HepG2 (cell line): ENCODE data around the gene CUL7. TPM values are rescaled to one million over a fixed set of nuclear protein-coding genes. Genes with fewer than 3 reads are reported as not detected.

Experiments
- FLYWCH1 ChIP-seq: sonication (generic); formaldehyde crosslinking; IDR thresholded peaks from 2 replicates; pipeline ENCODE4 v1.8.1; 2023; ENCODE audit warnings: mild to moderate bottlenecking, missing genetic modification reagents
- GFI1 ChIP-seq: sonication (generic); formaldehyde crosslinking; IDR thresholded peaks from 2 replicates; pipeline ENCODE4 v1.5.0; 2020; ENCODE audit warnings: missing genetic modification reagents, mild to moderate bottlenecking, borderline replicate concordance
- HOXD1 ChIP-seq: sonication (generic); formaldehyde crosslinking; IDR thresholded peaks from 2 replicates; pipeline ENCODE4 v1.5.0; 2020; ENCODE audit warnings: missing genetic modification reagents
- IKZF4 ChIP-seq: sonication (generic); formaldehyde crosslinking; IDR thresholded peaks from 2 replicates; pipeline ENCODE4 v1.5.1; 2020; ENCODE audit warnings: borderline replicate concordance, mild to moderate bottlenecking, low read depth, missing genetic modification reagents; ENCODE audit errors: not compliant biosample characterization
- MAF1 ChIP-seq: sonication (generic); formaldehyde crosslinking; IDR thresholded peaks from 2 replicates; pipeline ENCODE4 v1.5.0; 2020; ENCODE audit warnings: missing genetic modification reagents, borderline replicate concordance
- MAFF ChIP-seq: IDR thresholded peaks from 2 replicates; pipeline ENCODE4 v1.6.1; 2011; ENCODE audit warnings: low read depth, low read length, improper control_type of control experiment
- MLLT10 ChIP-seq: sonication (generic); formaldehyde crosslinking; IDR thresholded peaks from 2 replicates; pipeline ENCODE4 v1.4.0; 2020; ENCODE audit warnings: missing genetic modification reagents
- NFKB2 ChIP-seq: sonication (generic); formaldehyde crosslinking; IDR thresholded peaks from 2 replicates; pipeline ENCODE4 v1.4.0; 2020; ENCODE audit warnings: missing genetic modification reagents, borderline replicate concordance
- NFYB ChIP-seq: sonication (generic); formaldehyde crosslinking; IDR thresholded peaks from 2 replicates; pipeline ENCODE4 v1.4.0; 2020; ENCODE audit warnings: missing genetic modification reagents
- ONECUT2 ChIP-seq: sonication (generic); formaldehyde crosslinking; IDR thresholded peaks from 2 replicates; pipeline ENCODE4 v1.4.0; 2020; ENCODE audit warnings: missing genetic modification reagents
- ZMYM2 ChIP-seq: sonication (generic); formaldehyde crosslinking; IDR thresholded peaks from 2 replicates; pipeline ENCODE4 v1.8.0; 2022; ENCODE audit warnings: mild to moderate bottlenecking, missing genetic modification reagents
- ZNF230 ChIP-seq: sonication (generic); formaldehyde crosslinking; IDR thresholded peaks from 2 replicates; pipeline ENCODE4 v1.4.0; 2020; ENCODE audit warnings: mild to moderate bottlenecking, missing genetic modification reagents
- ZNF44 ChIP-seq: sonication (generic); formaldehyde crosslinking; IDR thresholded peaks from 2 replicates; pipeline ENCODE4 v1.5.1; 2020; ENCODE audit warnings: mild to moderate bottlenecking, missing genetic modification reagents
- ZNF598 ChIP-seq: sonication (generic); formaldehyde crosslinking; IDR thresholded peaks from 2 replicates; pipeline ENCODE4 v1.5.1; 2020; ENCODE audit warnings: mild to moderate bottlenecking, missing genetic modification reagents, borderline replicate concordance
- polyA plus RNA-seq, 8 experiments: library from polyadenylated mRNA; depleted of rRNA in 3 of 8; stranded (reverse) in 7 of 8; unstranded in 1 of 8; fragments of >200 nt; fragmentation: Illumina TruSeq in 4 of 8; extraction: Trizol in 4 of 8; gene quantifications; 2 replicates each; pipeline versions ENCODE4 v1.2.1 to v1.2.3, GENCODE V29; 2011 to 2016; ENCODE audit warnings: low read depth in 4 of 8, missing spikeins in 1 of 8, mixed read lengths in 1 of 8; ENCODE audit not compliant: insufficient read depth in 1 of 8
- total RNA-seq, 5 experiments: library from RNA; depleted of rRNA; stranded (reverse); fragments of >200 nt; fragmentation: Illumina TruSeq; extraction: Trizol; gene quantifications; 2 replicates each; pipeline ENCODE4 v1.2.3, GENCODE V29; 2016; ENCODE audit warnings: low read depth in 1 of 5
- TF ChIP-seq, protein P1 (sequence below): sonication (generic); formaldehyde crosslinking; IDR thresholded peaks from 2 replicates; pipeline ENCODE4 v1.4.0; 2020; ENCODE audit warnings: missing genetic modification reagents
- TF ChIP-seq, protein P2 (sequence below): sonication (generic); formaldehyde crosslinking; IDR thresholded peaks from 2 replicates; pipeline ENCODE4 v1.4.0; 2020; ENCODE audit warnings: missing genetic modification reagents, borderline replicate concordance
- TF ChIP-seq, protein P3 (sequence below): sonication (generic); formaldehyde crosslinking; IDR thresholded peaks from 2 replicates; pipeline ENCODE4 v1.8.1; 2023; ENCODE audit warnings: missing genetic modification reagents, inconsistent platforms, borderline replicate concordance
- TF ChIP-seq, protein P4 (sequence below): sonication (generic); formaldehyde crosslinking; IDR thresholded peaks from 2 replicates; pipeline ENCODE4 v1.8.0; 2022; ENCODE audit warnings: mild to moderate bottlenecking, missing genetic modification reagents, borderline replicate concordance
- TF ChIP-seq, protein P5 (sequence below): sonication (generic); formaldehyde crosslinking; IDR thresholded peaks from 2 replicates; pipeline ENCODE4 v1.5.0; 2020; ENCODE audit warnings: missing genetic modification reagents

Gene CUL7
- total and polyA plus RNA-seq, 2 of the 13 experiments (the other 11 are each of a cell fraction or from before 2014, with no cell fraction given): 32.0 to 60.7 TPM

DNA sequence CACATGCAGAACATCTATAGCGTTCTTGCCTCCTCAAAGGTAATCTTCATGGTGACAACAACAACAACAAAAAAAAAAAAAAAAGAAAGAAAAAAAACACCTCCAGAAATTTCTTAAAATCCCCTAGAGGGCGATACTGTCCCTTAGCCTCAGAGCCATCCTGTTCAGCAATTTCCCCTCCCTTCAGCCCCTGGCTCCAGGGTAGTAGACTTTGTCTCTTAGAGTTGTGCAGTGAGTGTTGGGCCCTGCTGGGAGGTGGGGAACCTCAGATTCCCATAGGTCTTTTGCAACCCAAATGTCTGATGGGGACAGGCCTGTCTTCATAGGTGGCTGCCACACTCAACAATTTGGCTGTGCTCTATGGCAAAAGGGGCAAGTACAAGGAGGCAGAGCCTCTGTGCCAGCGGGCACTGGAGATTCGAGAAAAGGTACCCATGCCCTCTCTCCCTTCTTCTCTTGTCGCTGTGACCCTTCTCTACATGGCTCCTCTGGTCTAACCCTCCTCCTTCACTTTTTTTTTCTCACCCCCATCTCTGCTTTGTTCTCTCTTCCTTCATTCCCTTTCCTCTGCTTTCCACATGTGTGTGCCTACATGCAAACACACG lies 16.5 kb upstream of the CUL7 start (continued):
- TF ChIP-seq, protein P1, sequence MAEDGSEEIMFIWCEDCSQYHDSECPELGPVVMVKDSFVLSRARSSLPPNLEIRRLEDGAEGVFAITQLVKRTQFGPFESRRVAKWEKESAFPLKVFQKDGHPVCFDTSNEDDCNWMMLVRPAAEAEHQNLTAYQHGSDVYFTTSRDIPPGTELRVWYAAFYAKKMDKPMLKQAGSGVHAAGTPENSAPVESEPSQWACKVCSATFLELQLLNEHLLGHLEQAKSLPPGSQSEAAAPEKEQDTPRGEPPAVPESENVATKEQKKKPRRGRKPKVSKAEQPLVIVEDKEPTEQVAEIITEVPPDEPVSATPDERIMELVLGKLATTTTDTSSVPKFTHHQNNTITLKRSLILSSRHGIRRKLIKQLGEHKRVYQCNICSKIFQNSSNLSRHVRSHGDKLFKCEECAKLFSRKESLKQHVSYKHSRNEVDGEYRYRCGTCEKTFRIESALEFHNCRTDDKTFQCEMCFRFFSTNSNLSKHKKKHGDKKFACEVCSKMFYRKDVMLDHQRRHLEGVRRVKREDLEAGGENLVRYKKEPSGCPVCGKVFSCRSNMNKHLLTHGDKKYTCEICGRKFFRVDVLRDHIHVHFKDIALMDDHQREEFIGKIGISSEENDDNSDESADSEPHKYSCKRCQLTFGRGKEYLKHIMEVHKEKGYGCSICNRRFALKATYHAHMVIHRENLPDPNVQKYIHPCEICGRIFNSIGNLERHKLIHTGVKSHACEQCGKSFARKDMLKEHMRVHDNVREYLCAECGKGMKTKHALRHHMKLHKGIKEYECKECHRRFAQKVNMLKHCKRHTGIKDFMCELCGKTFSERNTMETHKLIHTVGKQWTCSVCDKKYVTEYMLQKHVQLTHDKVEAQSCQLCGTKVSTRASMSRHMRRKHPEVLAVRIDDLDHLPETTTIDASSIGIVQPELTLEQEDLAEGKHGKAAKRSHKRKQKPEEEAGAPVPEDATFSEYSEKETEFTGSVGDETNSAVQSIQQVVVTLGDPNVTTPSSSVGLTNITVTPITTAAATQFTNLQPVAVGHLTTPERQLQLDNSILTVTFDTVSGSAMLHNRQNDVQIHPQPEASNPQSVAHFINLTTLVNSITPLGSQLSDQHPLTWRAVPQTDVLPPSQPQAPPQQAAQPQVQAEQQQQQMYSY: no peak
- TF ChIP-seq MAF1 (CRISPR knock-in tag): no peak
- TF ChIP-seq NFYB (CRISPR knock-in tag): no peak
- TF ChIP-seq MLLT10 (CRISPR knock-in tag): no peak
- no peak for TF ChIP-seq GFI1 (CRISPR knock-in tag)
- TF ChIP-seq, protein P2, sequence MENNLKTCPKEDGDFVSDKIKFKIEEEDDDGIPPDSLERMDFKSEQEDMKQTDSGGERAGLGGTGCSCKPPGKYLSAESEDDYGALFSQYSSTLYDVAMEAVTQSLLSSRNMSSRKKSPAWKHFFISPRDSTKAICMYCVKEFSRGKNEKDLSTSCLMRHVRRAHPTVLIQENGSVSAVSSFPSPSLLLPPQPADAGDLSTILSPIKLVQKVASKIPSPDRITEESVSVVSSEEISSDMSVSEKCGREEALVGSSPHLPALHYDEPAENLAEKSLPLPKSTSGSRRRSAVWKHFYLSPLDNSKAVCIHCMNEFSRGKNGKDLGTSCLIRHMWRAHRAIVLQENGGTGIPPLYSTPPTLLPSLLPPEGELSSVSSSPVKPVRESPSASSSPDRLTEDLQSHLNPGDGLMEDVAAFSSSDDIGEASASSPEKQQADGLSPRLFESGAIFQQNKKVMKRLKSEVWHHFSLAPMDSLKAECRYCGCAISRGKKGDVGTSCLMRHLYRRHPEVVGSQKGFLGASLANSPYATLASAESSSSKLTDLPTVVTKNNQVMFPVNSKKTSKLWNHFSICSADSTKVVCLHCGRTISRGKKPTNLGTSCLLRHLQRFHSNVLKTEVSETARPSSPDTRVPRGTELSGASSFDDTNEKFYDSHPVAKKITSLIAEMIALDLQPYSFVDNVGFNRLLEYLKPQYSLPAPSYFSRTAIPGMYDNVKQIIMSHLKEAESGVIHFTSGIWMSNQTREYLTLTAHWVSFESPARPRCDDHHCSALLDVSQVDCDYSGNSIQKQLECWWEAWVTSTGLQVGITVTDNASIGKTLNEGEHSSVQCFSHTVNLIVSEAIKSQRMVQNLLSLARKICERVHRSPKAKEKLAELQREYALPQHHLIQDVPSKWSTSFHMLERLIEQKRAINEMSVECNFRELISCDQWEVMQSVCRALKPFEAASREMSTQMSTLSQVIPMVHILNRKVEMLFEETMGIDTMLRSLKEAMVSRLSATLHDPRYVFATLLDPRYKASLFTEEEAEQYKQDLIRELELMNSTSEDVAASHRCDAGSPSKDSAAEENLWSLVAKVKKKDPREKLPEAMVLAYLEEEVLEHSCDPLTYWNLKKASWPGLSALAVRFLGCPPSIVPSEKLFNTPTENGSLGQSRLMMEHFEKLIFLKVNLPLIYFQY (CRISPR knock-in tag): no peak
- TF ChIP-seq, protein P3, sequence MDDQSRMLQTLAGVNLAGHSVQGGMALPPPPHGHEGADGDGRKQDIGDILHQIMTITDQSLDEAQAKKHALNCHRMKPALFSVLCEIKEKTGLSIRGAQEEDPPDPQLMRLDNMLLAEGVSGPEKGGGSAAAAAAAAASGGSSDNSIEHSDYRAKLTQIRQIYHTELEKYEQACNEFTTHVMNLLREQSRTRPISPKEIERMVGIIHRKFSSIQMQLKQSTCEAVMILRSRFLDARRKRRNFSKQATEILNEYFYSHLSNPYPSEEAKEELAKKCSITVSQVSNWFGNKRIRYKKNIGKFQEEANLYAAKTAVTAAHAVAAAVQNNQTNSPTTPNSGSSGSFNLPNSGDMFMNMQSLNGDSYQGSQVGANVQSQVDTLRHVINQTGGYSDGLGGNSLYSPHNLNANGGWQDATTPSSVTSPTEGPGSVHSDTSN: no peak
- TF ChIP-seq ZNF230 (CRISPR knock-in tag): no peak
- TF ChIP-seq ZNF598 (CRISPR knock-in tag): no peak
- TF ChIP-seq ZNF44: no peak
- TF ChIP-seq FLYWCH1 (CRISPR knock-in tag): no peak
- no peak for TF ChIP-seq ZMYM2 (CRISPR knock-in tag)
- TF ChIP-seq MAFF: 0 out of 2 replicates have a peak, but pooled peaks have one; percentile 49
- TF ChIP-seq IKZF4 (CRISPR knock-in tag): no peak
- TF ChIP-seq NFKB2 (CRISPR knock-in tag): no peak
- TF ChIP-seq, protein P4, sequence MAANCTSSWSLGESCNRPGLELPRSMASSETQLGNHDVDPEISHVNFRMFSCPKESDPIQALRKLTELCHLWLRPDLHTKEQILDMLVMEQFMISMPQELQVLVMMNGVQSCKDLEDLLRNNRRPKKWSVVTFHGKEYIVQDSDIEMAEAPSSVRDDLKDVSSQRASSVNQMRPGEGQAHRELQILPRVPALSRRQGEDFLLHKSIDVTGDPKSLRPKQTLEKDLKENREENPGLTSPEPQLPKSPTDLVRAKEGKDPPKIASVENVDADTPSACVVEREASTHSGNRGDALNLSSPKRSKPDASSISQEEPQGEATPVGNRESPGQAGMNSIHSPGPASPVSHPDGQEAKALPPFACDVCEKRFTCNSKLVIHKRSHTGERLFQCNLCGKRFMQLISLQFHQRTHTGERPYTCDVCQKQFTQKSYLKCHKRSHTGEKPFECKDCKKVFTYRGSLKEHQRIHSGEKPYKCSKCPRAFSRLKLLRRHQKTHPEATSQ (CRISPR knock-in tag): no peak
- TF ChIP-seq, protein P5, sequence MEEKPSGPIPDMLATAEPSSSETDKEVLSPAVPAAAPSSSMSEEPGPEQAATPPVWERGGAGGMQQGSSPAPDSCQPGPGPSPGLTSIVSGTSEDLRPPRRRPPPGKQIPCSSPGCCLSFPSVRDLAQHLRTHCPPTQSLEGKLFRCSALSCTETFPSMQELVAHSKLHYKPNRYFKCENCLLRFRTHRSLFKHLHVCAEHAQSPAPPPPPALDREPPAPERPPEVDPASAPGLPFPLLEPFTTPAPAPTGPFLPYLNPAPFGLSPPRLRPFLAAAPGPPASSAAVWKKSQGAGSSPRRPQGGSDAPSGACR (CRISPR knock-in tag): no peak
- no peak for TF ChIP-seq HOXD1 (CRISPR knock-in tag)
- TF ChIP-seq ONECUT2: no peak
